Kidney (tissue), 14 donors: Measurements from ENCODE around the gene WDR45B. TPM values are rescaled to one million over a fixed set of nuclear protein-coding genes. Genes with fewer than 3 reads are reported as not detected.

Source experiments
- DNase-seq, 5 donors: peaks; one replicate each; pipeline ENCODE4 v3.0.0-alpha.2; 2013 to 2020
- FAIRE-seq: peaks from 2 replicates; lab custom pipeline; 2012; peaks lifted over from hg19 to GRCh38; lab: Jason Lieb, UNC
- H3K27ac ChIP-seq, 2 donors: one replicate each; pipeline ENCODE4 v1.7.0; 2013; ENCODE audit warnings: low read depth in 2 of 2, low read length in 2 of 2, inconsistent platforms in 1 of 2
- H3K27me3 ChIP-seq: one replicate; pipeline ENCODE4 v1.7.1; 2013; ENCODE audit warnings: low read length, inconsistent platforms; ENCODE audit not compliant: control insufficient read depth, insufficient read depth
- H3K36me3 ChIP-seq, 3 donors: one replicate each; pipeline versions ENCODE4 v1.7.0 to v1.7.1; 2013; ENCODE audit warnings: low read length in 3 of 3, control low read depth in 1 of 3, inconsistent platforms in 1 of 3; ENCODE audit not compliant: insufficient read depth in 3 of 3, control insufficient read depth in 2 of 3
- H3K4me1 ChIP-seq, 3 donors: one replicate each; pipeline versions ENCODE4 v1.7.0 to v1.7.1; 2013; ENCODE audit warnings: low read length in 3 of 3, inconsistent platforms in 1 of 3, low read depth in 1 of 3; ENCODE audit not compliant: control insufficient read depth in 2 of 3, insufficient read depth in 2 of 3
- H3K4me3 ChIP-seq, 3 donors: one replicate each; pipeline versions ENCODE4 v1.7.0 to v1.8.1; 2013; ENCODE audit warnings: low read length in 3 of 3, control low read depth in 1 of 3, inconsistent platforms in 1 of 3
- H3K9ac ChIP-seq, 3 donors: one replicate each; pipeline versions ENCODE4 v1.7.0 to v1.7.1; 2013; ENCODE audit warnings: low read length in 3 of 3, control low read depth in 1 of 3, inconsistent platforms in 1 of 3
- H3K9me3 ChIP-seq, 3 donors: one replicate each; pipeline versions ENCODE4 v1.7.0 to v1.7.1; 2013; ENCODE audit warnings: low read length in 3 of 3, control low read depth in 1 of 3, inconsistent platforms in 1 of 3; ENCODE audit not compliant: control insufficient read depth in 2 of 3, insufficient read depth in 1 of 3
- CTCF ChIP-seq: IDR thresholded peaks from 3 replicates; pipeline ENCODE4 v1.5.1; 2012; ENCODE audit warnings: mild to moderate bottlenecking, moderate library complexity, borderline replicate concordance; ENCODE audit not compliant: insufficient read depth; ENCODE audit errors: extremely low read depth
- intact Hi-C: fragments of 100-400 bp; cut with DNase I; formaldehyde crosslinking; loops from one replicate; pipeline ENCODE4 v1.11.1; 2022
- polyA plus RNA-seq: library from polyadenylated mRNA; stranded (reverse); fragments of 350-450 nt; fragmentation: Illumina TruSeq; extraction: RNeasy Lipid Tissue Mini Kit (QIAGEN cat#74804); gene quantifications from one replicate; pipeline ENCODE4 v1.2.3, GENCODE V29; 2014; ENCODE audit warnings: low read depth, low replicate concordance; ENCODE audit not compliant: insufficient read depth
- total RNA-seq: library from RNA; stranded (reverse); fragmentation: NEBNext Ultra II Directional; extraction: Animal tissue kit (Norgen Biotek cat#: 25700); gene quantifications from one replicate; pipeline ENCODE4 v1.2.1, GENCODE V29; 2021
- donor health status: control.
- donor health status: control.
- donor health status: control.
- donor health status: control.
- donor health status: control.
- donor health status: DM: yes; HTN: yes; CAD: no.
- donor health status: Normal renal cell carcinoma (clear cell type).

WDR45B gene
- total and polyA plus RNA-seq, 2 donors from 2014 or later, result 64.7 to 65.4 TPM

- Histone ChIP-seq H3K4me1 (peaks cover 0 to 7% (median 4%) of the 10 kb centered on the region in 3 donors), H3K27ac (no peak overlapping the region), H3K27me3 (no peaks in the 10 kb centered on the region), H3K9ac (no peak overlapping the region), H3K36me3 (peaks cover 7 to 24% (median 16%) of the 10 kb centered on the region in 3 donors), H3K4me3 (no peak overlapping the region), H3K9me3 (no peaks in the 10 kb centered on the region)
- FAIRE-seq (no peak), DNase-seq (peak in 1 of 5 donors; percentile 32)
- TF ChIP-seq CTCF, result no peak
- intact Hi-C loops, result no loop called here
Measured at GRCh38 chr17:82642022-82642421, 6.2 kb downstream of the WDR45B start.

GRCh38 chr17:82640036-82640435, 8.2 kb downstream of the WDR45B start:
- H3K4me3 ChIP-seq, result no peak overlapping the region
- TF ChIP-seq CTCF, result no peak
- peaks cover 0 to 2% (median 0%) of the 10 kb centered on the region in 3 donors for H3K4me1 ChIP-seq
- H3K9me3 ChIP-seq, result no peaks in the 10 kb centered on the region
- no peak for FAIRE-seq
- H3K27ac ChIP-seq, result no peak overlapping the region
- H3K9ac ChIP-seq, result no peak overlapping the region
- no peaks in the 10 kb centered on the region for H3K27me3 ChIP-seq
- H3K36me3 ChIP-seq, result peaks cover 7 to 24% (median 16%) of the 10 kb centered on the region in 3 donors
- no peak for DNase-seq
- intact Hi-C loops, result no loop called here

- FAIRE-seq (no peak), DNase-seq (peak in 1 of 5 donors; percentile 62)
- TF ChIP-seq CTCF, result no peak
- Histone ChIP-seq H3K9me3 (no peaks in the 10 kb centered on the region), H3K4me3 (no peak overlapping the region), H3K9ac (no peak overlapping the region), H3K36me3 (peaks cover 7 to 24% (median 16%) of the 10 kb centered on the region in 3 donors), H3K27ac (no peak overlapping the region), H3K27me3 (no peaks in the 10 kb centered on the region), H3K4me1 (peaks cover 0 to 2% (median 0%) of the 10 kb centered on the region in 3 donors)
- intact Hi-C loops, result no loop called here
Measured at GRCh38 chr17:82639628-82640027, 8.6 kb downstream of the WDR45B start.
